Anterior cingulate cortex (tissue), 58 donors: Measurements from ENCODE around the gene EIF2S2.

Source experiments
- DNase-seq, 58 donors: peaks; one replicate each; lab custom pipeline; 2025; lab: John Stamatoyannopoulos, UW

The EIF2S2 gene

DNA sequence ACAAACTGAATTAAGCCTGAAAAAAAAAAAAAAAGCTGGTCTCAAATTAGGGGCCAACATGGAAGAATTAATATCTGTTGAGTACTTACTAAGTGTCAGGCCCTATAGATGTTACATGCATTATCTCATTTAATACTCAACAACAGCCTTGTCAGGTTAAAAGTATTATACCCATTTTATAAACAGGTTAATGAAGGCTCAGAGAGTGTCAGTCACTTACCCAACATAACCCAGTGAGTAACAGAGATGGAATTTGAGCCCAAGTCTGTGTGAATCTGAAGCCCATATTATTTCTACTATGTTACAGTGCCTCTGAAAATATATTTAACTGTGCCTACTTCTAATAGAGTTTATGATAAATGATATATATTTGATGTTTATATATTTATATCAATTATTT is 11.3 kb upstream of the EIF2S2 start:
- no peak for DNase-seq

DNA sequence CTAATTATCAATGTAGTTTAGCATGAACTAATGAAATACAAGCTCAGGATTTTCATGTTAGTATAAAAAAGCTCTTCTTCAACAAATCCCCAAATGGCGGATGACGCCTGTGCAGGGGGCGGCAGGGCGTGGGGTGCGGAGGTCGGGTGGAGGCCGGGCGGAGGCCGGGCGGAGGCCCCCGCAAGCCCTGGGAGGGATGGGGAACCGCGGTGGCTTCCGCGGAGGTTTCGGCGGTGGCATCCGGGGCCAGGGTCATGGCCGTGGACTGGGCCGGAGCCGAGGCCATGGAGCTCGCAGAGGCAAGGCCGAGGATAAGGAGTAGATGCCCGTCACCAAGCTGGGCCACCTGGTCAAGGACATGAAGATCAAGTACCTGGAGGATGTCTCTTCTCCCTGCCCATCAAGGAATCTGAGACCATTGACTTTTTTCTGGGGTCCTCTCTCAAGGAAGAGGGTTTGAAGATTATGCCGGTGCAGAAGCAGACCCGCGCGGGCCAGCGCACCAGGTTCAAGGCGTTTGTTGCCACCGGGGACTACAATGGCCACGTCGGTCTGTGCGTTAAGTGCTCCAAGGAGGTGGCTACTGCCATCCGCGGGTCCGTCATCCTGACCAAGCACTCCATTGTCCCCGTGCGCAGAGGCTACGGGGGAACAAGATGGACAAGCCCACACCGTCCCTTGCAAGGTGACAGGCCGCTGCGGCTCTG is 10.4 kb upstream of the EIF2S2 start:
- no peak for DNase-seq

GRCh38 chr20:34120213-34120612 is 8.2 kb upstream of the EIF2S2 start:
- no peak for DNase-seq

GRCh38 chr20:34115232-34115631 is 3.2 kb upstream of the EIF2S2 start:
- DNase-seq = no peak

- DNase-seq = no peak
These were observed 2.8 kb upstream of the EIF2S2 start for GRCh38 chr20:34114809-34115208.

GRCh38 chr20:34112600-34113101 is 608 bp upstream of the EIF2S2 start:
- DNase-seq = peak in 12 of 58 donors; percentile 45 to 67 (median 54)

DNA sequence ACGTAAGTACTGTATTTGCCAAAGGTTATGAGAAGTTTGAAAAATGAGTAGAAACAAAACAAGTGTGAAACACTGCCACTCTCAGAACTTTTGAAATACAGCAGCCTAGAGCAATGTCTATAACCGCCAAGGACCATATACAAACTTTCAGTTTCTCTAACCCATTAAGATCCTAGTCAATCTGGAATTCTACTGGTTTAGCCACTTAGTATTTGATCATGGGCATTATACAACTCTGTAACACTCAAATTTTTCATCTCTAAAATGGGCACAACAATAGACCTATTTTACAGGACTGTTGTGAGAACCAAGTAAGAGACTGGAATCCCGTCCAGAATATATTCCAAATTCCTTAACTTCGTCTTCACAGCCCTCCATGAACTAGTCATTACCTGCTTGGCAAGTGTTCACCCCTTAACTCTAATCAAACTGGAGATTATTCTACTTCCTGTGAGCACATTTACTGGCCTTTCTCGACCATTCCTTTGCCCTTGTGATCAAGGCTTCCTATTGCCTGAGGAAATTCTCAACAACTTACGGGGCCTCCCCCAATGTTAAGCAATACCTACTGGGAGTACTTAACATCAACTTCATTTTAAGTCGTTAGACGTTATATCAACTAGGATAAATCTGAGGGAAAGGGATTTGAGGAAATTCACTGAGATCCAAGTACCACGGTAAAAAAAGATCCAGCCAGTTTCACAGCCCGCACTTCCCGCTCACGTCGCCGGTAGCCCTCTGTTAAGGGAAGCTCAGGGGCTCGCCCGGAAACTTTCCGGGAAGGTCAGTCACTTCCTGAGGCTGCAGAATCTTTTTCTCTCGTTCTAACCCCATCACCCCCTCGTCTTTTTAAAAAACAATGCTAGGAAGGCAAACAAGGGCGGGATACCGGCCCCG is 1.1 kb downstream of the EIF2S2 start:
- peak in 1 of 58 donors; percentile 5 for DNase-seq

GRCh38 chr20:34110025-34110744 is 1.9 kb downstream of the EIF2S2 start:
- no peak for DNase-seq

DNA sequence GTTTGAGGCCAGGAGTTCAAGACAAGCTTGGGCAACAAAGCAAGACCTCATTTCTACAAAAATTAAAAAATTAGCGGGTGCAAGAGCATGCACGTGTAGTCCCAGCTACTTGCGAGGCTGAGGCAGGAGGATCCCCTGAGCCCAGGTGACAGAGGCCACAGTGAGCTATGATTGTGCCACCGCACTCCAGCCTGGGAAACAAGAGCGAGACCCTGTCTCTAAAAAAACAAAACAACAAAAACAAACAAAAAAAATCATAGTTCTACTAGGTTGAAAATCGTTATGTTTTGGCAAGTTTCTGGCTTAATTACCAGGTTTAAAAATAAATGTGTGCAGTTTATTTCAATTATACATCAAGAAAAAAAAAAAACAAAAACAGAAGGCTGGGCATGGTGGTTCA is 2.6 kb downstream of the EIF2S2 start:
- DNase-seq = no peak

- DNase-seq = no peak
These were observed 3.3 kb downstream of the EIF2S2 start for GRCh38 chr20:34108616-34109174.

DNA sequence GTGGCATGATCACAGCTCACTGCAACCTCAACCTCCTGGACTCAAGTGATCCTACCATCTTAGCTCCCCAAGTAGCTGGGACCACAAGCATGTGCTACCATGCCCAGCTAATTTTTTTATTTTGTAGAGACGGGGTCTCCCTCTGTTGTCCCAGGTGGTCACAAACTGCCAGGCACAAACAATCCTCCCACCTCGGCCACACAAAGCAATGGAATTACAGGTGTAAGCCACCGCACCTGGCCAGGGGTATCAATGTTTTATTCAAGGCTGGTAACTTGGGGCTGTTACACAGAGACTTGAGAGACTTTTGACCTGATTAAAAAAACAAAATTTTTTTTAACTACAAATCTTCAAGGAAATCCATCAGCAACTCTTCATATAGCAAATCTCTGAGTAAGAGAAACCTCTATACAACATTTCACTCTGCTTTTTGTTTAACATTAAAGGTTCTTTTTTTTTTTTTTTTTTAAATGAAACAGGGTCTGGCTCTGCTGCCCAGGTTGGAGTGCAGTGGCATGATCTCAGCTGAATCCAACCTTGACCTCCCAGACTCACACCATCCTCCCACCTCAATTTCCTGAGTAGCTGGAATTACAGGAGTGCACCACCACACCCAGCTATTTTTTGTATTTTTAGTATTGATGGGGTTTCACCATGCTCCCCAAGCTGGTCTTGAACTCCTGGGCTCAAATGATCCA is 5.9 kb downstream of the EIF2S2 start:
- DNase-seq = no peak

DNA sequence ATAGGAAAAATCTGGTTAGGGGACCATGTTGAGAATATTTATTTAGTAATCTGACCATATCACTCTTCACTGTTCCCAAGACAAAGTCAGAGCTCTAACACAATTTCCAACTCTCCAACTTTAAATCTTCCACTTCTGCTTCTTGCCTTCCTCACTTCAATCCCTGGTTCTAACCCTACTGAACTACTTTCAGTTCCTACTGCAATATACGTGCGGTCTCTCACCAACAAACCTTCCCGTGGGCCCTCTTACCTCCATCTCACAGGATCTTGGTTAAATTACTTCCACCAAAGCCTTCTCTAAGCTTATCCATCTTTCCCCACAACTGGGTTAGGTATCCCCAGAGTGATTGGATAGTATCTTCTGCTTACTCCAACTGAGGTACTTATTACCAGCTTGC is 8.0 kb downstream of the EIF2S2 start:
- no peak for DNase-seq

DNA sequence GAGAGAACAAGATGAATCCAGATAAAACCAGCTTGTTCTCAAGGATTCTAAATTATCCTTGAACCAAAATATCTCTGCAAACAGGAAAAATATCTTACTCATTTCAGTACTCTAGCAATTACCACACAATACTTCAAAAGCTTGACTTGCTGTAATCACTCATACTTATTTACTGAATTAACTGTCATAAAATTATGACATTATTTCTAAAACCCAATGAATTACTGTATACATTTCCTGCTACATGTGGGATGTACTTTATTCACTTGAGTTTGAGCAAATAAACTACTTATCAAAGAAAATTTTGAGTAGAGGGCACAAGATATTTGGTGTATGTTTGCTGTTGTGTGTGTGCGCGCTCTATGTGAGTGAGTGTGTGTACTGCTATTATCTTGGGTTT is 9.7 kb downstream of the EIF2S2 start:
- DNase-seq = no peak

DNA sequence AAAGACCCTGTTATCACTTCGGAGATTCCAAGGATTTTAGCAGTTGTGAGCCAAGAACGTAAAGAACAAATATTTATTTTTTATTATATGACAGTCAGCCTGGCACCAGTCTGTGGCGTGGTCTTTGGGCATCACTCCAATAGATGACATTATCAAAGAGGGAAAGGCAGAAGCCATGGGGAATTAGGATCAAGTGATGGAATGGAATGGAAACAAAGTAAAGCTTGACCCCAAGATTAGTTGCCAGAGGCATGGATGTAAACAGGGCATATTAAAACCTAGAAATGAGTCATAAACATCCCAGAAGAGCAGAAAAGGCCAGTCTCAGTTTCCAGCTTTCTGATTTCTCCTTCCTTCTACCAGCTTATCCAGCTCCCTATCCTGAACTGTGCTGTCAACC is 11.5 kb downstream of the EIF2S2 start:
- no peak for DNase-seq

- DNase-seq = no peak
These were observed 12.4 kb downstream of the EIF2S2 start for GRCh38 chr20:34099675-34100074.

DNA sequence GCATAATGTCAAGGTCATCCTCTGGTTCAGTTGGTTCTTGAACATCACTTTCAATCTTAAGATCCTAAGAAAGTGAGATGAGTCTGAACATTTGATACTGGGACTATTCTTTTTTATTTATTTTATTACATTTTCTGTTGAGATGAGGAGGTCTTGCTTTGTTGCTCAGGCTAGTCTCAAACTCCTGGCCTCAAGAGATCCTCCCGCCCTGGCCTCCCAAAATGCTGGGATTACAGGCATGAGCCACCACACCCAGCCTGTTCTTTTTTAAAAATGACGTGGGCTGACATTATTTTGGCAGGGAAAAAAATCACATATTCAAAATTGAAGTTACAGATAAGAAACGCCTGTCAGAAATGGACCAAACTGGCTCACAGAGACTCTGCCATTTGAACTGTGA is 13.5 kb downstream of the EIF2S2 start:
- DNase-seq = no peak

GRCh38 chr20:34096699-34097444 is 15.2 kb downstream of the EIF2S2 start:
- DNase-seq = no peak

GRCh38 chr20:34095825-34096224 is 16.2 kb downstream of the EIF2S2 start:
- no peak for DNase-seq

DNA sequence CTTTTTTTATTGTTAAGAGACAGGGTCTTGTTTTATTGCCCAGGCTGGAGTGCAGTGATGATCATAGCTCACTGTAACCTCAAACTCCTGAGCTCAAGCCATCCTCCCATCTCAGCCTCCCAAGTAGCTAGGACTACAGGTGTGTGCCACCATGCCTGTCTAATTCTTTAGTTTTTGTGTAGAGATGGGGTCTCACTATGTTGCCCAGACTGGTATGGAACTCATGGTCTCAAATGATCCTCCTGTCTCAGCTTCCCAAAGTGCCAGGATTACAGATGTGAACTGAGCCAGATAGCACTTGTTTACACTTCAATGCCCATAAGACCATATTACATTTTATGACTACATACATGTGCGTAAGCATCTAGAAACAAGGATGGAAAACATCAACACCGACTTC is 18.1 kb downstream of the EIF2S2 start:
- no peak for DNase-seq
